Body of pancreas (tissue), 4 donors: ENCODE measurements around the gene SMPD3.

ENCODE experiments used
- POLR2A ChIP-seq, 3 donors: fragments of 450-650 bp; IDR thresholded peaks; one replicate each; pipeline ENCODE4 v1.6.1; 2016; ENCODE audit warnings: antibody characterized with exemption in 3 of 3, mild to moderate bottlenecking in 2 of 3
- TF ChIP-seq, protein P1 (sequence below), 7 experiments: fragments of 450-650 bp in 4 of 7; fragments of 200-600 bp in 3 of 7; sonication (generic) in 3 of 7; IDR thresholded peaks; one replicate each; pipeline ENCODE4 v1.5.1; 2016 to 2019; ENCODE audit warnings: antibody characterized with exemption in 7 of 7

DNA sequence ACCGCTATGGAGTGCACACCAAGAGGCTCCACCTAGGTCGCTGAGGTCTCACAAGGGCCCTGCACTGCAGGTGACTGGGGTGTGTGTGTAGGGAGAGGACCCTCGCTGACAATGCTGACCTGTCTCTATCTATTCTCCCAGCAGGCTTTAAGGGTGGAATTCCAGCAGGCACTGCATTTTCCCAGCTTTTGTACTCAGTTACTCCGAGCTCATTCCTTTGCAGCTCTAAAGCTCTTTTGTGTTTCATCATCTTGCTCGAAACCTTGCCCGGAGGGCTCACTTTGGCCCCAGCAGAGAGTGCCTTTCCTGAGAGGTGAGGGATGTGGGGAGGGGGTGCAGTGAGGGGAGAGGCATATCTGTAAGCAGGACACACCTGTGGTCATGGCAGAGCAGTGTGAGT lies 39.3 kb downstream of the SMPD3 start:
- TF ChIP-seq, protein P1, sequence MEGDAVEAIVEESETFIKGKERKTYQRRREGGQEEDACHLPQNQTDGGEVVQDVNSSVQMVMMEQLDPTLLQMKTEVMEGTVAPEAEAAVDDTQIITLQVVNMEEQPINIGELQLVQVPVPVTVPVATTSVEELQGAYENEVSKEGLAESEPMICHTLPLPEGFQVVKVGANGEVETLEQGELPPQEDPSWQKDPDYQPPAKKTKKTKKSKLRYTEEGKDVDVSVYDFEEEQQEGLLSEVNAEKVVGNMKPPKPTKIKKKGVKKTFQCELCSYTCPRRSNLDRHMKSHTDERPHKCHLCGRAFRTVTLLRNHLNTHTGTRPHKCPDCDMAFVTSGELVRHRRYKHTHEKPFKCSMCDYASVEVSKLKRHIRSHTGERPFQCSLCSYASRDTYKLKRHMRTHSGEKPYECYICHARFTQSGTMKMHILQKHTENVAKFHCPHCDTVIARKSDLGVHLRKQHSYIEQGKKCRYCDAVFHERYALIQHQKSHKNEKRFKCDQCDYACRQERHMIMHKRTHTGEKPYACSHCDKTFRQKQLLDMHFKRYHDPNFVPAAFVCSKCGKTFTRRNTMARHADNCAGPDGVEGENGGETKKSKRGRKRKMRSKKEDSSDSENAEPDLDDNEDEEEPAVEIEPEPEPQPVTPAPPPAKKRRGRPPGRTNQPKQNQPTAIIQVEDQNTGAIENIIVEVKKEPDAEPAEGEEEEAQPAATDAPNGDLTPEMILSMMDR (IDR thresholded peaks at IDR 0.05), result no peak
- TF ChIP-seq POLR2A (IDR thresholded peaks at IDR 0.05), result no peak
